Measurements from ENCODE around the gene TOMM6.
"Not testable (repeated sequence)": the region's sequence is repeated elsewhere in the genome, so short reads cannot be mapped to it uniquely, and the experiment has no call there.

TOMM6 gene

DNA sequence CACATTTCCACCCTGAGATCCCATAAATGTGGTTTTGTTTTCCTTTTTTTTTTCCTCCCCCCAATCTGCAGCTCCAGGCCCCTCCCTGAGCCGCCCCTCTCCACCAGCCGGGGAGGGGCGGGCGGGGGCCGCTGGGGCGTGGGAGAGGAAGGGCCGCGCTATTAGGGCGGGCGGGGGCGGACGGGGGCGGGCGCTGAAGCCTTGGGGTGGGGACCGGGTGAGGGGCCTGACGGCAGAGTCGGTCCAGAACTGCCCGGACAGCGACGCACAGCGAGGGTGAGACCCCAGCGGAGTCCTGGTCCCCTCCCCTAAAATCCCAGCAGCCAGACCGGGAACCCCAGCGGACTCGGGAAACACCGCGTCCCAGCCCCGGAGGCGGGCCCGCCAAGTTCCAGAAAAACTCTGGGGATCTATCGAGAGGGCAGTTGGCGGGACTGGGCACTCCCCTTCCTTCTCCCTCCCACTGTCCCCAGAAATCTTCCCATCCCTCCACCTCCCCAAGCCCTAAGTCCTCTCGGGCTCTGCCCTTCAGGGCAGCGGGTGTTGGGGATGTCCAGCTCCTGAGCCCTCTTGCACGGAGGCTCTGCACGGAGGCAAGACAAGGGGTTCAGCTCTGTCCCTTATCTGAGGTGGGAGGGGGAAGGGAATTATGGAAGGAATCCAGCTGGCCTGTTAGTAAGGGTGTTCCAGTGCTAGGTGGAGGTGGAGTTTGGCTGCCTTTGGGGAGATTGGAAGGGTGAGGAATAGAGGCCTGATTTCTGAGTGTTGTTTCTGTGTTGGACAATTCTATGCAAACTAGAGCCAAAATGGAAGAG, 6.7 kb upstream of the TOMM6 start, which contains the start of gene PRICKLE4:
Gene PRICKLE4 (plus strand): TSS at position 232 of the 815 bp plus-strand sequence. CDS start 2,692 bp downstream, outside the sequence.
- no peak for DNase-seq (ENCODE audit: low read depth, low spot score)
- H3K4me3 ChIP-seq (ENCODE audit: low read length) = peak within 1 kb of the TSS; percentile 75

DNA sequence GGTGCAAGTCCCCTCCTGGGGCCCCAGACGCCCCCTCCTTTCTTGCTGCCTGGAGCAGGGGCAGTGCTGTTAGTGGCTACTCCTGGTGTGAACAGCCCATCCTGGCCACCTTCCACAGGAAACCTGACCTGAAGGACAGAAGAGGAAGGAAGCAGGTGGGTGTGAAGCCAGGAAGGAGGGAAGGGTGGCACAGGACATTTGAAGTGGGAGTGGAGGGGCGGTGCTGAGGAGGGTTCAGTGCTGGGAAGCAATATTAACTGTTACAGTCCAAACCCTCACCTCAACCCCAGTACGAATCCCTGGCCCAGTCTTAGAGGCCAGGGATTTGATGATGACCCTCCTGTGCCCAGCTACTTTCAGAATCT, 6.1 kb upstream of the TOMM6 start:
- no peak overlapping the region for H3K4me3 ChIP-seq (ENCODE audit: low read length)
- no peak for DNase-seq (ENCODE audit: low read depth, low spot score)

DNA sequence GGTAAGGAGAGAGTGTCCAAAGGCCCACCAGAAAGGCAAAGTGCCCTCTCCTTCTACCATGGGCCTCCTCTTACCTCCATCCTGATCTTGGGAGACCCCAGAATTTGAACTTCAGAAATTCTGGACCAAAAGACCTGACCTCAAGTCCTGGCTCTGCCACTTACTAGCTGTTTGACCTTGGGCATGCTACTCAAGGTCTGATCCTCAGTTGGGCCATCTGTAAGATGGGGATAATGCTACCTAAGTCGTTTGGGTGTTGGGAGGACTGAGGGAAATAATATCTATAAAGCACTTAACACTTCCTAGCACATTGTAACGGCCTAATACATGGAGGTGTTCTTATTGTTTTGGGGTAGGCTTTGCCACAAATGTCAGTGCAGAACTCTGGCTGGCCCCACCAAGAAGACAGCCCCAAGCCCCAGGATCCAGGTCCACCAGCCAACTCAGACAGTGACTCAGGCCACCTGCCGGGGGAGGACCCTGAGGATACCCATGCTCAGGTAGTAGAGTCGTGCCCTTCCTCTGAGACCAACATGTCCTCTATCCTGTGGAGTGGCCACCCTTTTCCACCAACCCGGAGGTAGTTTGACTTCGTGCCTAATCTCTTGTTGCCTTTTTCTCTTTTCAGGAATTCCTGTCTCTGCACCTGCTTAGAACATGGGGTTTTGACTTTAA, 4.3 kb upstream of the TOMM6 start:
- no peak for DNase-seq (ENCODE audit: low read depth, low spot score)
- H3K4me3 ChIP-seq (ENCODE audit: low read length) = no peak overlapping the region

DNA sequence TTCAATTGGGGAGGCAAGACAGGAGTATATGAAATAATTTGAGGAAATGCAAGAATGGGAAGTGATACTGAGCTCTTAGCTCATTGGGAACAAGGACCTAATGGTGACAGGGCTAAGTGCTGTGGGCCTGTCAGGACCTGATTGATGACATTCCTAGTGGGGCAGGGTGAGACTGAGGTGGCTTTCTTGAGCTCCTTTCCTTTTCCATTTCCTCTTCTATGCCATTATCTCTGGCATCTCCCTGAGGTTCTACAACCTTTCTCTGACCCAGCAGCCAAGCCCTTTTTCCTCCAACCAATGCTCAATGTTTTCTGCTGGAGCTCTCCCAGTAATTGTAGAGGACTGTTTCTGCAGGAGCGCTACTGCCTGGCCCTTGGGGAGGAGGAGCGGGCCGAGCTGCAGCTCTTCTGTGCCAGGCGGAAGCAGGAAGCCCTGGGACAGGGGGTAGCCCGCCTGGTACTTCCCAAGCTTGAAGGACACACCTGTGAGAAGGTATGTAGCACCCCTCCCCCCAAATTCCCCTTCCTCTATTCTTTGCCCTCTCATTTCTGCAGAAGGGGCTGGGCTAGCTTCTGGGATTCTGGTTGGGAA, 2.8 kb upstream of the TOMM6 start:
- no peak overlapping the region for H3K4me3 ChIP-seq (ENCODE audit: low read length)
- no peak for DNase-seq (ENCODE audit: low read depth, low spot score)

DNA sequence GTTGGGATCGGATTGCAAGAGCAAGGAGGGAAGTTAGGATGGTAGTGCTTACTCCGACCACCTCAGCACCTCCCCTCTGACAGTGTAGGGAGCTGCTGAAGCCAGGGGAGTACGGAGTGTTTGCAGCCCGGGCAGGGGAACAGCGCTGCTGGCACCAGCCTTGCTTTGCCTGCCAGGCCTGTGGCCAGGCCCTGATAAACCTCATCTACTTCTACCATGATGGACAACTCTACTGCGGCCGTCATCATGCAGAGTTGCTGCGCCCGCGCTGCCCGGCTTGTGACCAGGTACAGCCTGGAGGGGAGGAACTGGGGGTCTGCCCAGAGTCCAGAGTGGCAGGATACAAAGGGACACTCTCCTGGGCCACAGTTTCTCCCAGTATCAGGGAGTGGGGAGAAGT, 2.2 kb upstream of the TOMM6 start:
- no peak for DNase-seq (ENCODE audit: low read depth, low spot score)
- no peak overlapping the region for H3K4me3 ChIP-seq (ENCODE audit: low read length)

DNA sequence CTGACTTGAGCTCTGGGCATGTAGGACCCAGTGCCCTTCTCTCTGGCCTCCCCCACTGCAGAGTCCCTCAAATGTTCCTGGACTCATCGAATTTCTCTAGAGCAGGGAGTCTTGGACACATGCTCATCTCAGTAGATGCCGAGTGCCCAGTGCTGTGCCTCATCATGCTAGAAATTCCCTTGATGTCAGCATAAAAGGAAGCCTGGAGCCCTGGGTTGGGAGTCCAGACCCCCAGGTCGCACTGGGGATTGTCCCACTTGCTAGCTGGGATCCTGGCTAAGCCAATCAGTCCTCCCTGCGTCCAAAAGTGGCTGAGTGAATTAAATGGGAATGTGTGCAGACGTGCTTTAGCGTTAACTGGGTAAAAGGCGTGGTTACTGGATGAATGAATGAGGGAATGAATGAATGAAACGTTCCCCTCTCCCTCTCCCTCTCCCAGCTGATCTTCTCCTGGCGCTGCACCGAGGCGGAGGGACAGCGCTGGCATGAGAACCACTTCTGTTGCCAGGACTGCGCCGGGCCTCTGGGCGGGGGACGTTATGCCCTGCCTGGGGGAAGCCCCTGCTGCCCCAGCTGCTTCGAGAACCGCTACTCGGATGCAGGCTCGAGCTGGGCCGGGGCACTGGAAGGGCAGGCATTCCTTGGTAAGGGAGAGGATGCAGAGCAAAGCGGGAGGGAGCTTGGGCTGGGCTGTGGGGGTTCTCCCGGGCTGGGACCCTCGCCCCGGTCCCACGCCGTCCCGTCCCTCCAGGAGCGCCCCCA, 1.6 kb upstream of the TOMM6 start:
- DNase-seq (ENCODE audit: low read depth, low spot score) = no peak

DNA sequence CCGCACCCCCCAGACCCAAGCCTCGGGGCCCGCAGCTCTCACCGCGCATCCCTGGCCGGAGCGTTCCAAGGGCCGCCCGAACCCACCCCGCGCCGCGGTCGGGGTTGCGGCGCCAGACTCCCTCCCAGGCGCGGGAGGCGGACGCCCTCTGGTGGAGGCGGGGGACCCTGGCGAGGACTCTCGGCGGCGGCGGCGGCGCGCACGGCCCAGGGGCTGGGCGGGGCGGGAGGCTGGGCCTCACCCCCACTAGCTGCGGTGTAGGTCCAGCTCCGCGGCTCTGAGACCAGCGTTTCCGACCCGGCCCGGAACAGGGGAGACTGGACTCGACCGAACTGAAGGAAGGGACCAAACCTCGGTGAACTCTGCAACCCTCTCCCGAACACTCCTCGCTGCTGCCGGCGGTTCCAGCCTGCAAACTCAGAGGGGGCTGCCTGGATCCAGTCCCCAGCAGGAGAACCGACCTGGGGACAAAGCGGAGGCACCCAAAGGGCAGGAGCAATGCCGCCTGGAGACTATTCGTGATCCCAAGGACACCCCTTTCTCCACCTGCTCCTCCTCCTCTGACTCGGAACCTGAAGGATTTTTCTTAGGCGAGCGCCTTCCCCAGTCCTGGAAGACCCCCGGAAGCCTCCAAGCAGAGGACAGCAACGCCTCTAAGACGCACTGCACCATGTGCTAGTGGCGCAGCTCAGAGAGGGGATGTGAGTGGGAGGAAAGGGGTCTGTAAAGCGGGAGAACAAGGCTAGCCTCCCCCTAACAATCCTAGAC, 859 bp upstream of the TOMM6 start:
- peak; percentile 39 for DNase-seq (ENCODE audit: low read depth, low spot score)
- peak overlapping the region; percentile 100 for H3K4me3 ChIP-seq (ENCODE audit: low read length)

More for the DNA sequence above, 1.6 kb upstream of the TOMM6 start:
- H3K4me3 ChIP-seq (ENCODE audit: low read length) = peak overlapping the region; percentile 100

DNA sequence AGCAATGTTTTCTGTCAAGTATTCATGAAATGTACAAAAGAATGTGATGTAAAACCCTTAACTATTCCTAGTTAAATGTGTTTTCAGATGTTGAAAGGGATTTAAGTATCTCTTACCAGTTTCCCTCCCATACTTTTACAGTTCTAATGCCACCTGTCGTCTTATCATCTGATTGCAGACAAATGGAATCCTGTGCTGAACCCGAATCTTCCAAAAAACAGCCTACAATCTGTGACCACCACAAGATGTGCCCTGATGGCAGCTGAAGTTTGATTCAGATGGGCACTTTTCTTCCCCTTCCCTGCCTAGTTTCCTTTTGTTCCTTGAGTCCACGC, 1.9 kb downstream of the TOMM6 start:
- no peak overlapping the region for H3K4me3 ChIP-seq (ENCODE audit: low read length)
- no peak for DNase-seq (ENCODE audit: low read depth, low spot score)

DNA sequence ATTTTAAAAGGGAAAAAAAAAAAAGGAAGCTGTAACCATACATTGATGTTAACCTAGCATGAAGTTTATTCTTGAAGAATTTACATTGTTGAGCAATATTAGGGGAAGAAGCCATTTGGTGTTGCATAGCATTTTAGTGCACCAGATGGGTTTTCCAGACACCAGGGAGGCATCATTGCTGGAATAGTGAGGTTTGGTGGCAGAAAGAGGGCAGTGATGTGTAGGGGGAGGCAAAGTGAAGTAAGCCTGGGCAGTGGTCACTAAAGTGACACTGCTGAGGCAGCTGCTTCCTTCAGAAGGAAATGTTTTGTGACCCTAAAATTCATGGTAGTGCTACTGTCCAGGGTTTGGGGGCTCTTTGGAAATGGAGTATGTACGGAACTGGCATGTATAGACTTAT, 2.6 kb downstream of the TOMM6 start:
- no peak for DNase-seq (ENCODE audit: low read depth, low spot score)
- no peak overlapping the region for H3K4me3 ChIP-seq (ENCODE audit: low read length)

DNA sequence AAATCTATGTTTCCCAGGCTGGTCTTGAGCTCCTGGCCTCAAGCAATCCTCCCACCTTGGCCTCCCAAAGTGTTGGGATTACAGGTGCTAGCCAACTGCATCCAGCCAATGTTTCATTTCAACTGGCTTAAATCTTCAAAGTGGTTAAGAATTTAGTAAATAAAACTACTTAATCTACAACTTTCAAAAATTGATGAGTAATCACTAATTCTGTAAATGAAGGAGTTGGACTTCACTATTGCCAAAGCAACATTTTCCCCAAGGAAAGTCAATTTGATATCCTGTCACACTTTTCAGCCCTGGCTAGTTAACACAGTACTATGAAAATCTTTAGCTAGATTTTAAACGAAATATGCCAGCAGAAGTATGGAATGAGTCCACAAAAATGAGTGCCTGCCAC, 3.8 kb downstream of the TOMM6 start:
- no peak overlapping the region for H3K4me3 ChIP-seq (ENCODE audit: low read length)
- DNase-seq (ENCODE audit: low read depth, low spot score) = no peak

DNA sequence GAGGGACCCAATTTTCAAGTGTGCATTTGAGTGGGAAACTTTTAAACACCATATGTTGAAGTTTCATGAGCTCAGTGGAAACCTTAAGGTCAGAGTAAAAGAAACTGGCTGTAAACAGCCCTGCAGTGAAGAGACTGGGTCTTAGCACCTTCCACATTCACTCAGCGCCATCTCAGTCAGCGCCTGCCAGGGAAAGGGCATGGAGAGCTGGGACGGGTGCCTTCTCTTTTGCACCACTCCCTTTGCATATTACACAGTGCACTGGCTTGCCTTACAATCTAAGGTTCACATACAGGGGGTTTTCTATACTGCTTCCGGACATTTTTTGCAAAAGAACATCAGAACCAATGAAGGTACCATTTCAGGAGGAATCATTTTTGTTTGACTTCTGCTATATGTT, 4.5 kb downstream of the TOMM6 start:
- no peak overlapping the region for H3K4me3 ChIP-seq (ENCODE audit: low read length)
- no peak for DNase-seq (ENCODE audit: low read depth, low spot score)

DNA sequence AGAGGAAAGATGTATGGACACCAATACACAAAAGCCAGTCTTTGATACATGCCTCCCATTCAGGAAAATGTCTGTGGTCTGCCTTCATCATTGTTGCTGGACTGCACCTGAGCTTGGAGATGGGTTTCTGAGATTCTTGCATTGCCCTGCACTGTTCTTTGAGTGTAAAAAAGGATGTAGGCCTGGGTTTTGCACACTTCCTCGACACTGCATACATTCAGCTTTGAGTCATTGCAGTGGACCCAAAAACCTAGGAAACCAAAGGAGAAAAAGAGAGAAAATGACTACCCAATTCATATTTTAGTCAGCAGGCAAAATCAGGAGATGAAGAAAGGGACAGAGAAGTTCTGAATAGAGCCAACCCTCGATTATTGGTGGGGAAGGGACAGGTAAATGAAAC, 9.0 kb downstream of the TOMM6 start:
- no peak overlapping the region for H3K4me3 ChIP-seq (ENCODE audit: low read length)
- no peak for DNase-seq (ENCODE audit: low read depth, low spot score)

DNA sequence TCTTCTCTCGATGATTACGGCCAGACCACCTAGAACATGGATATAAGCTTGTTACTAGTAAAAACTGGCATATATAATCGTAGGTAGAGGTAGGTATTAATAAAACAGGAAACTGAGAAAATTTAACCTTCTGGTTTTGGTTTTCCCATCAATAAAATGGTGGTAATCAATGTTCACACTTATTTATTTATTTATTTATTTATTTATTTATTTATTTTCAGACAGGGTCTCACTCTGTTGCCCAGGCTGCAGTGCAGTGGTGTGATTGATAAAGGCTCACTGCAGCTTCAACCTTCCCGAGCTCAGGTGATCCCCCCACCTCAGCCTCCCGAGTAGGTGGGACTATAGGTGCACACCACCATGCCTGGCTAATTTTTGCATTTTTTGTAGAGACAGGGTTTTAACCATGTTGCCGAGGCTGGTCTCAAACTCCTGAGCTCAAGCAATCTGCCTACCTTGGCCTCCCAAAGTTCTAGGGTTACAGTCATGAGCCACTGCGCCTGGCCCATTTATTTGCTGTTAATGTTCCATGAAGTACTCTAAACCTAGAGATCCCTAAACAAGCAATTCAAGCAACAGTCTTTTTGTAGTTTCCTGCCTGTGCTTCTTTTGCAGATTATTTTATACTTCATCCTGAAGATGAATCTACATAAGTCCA, 11.5 kb downstream of the TOMM6 start:
- no peak overlapping the region for H3K4me3 ChIP-seq (ENCODE audit: low read length)
- DNase-seq (ENCODE audit: low read depth, low spot score) = no peak

DNA sequence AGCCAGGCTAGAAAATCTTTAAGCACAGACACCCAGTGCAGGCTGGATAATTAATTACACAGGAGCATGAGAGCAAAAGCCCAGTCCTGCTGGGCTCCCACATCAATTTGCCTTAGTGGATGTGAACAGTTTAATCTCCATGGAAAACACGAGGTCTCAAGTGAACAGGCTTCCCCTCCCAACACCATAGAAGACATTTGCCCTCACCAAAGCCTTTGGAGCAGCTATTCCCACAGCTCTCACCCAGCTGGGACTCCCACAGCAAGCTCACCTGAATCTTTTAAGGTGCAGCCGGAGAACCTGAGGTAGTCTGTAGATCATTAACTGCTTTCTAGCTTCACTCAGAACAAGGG, 12.0 kb downstream of the TOMM6 start:
- DNase-seq (ENCODE audit: low read depth, low spot score) = no peak

DNA sequence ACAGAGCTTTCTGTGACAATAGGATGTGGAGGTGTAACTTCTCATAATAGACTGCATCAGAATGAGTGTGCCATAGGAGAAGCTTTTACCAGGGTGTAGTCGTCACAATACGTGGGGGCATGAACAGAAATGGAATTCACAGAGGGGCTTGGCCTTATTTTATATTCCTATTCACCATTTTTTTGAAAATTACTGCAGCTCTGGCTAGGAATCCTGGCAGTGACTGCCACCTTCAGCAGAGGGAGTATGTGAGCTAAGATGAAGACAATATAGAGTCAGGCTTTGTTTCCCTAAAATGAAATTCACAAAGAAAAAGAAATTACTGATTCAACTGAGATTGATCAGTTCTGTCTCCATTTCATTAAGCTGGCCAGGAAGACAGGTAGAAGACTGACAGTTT, 13.9 kb downstream of the TOMM6 start:
- DNase-seq (ENCODE audit: low read depth, low spot score) = no peak
- no peak overlapping the region for H3K4me3 ChIP-seq (ENCODE audit: low read length)

More for the DNA sequence above, 12.0 kb downstream of the TOMM6 start:
- H3K4me3 ChIP-seq (ENCODE audit: low read length) = no peak overlapping the region

DNA sequence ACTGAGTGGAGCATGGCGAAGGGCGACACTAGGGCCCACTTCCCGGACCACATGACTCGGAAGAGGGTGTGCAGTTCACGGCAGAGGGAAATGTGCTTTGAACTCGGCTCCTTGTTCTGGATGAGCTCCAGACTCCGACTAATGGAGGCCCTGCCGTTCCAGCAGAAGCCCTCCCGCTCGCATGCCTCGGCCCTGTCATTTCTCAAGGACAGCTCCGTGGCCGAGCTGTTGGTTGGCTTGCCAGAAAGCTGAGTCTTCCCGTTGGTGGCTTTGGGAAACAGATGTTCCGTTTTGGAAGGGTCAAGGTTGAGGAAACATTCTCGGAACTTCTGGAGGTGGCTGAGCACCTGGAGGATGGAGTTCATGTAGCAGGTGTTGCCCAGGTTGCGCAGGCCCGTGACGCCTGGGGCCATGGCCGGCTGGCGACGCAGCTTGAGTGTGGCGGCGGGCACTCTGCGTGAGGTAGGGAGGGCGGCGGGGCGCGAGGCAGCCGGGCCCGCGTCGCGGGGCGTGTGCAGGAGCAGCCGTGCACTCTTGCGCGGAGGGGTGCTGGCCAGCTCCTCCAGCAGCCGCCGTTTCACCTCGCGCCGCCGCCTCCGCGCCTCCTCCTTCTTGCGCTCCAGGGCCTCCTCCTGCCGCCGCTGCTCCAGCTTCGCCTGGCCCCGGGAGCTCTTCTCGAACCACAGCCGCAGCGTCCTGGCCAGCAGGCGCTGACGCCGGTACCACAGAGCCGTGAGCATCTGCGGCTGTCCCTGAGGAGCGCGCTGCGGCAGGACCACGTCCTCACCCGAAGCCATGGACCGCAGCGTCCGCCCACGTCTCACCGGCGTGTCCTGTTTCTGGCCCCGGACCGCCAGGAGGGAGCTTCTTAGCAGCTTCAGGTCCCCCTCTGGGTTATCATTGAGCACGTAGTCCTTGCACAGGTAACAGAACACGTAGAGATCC, 18.6 kb downstream of the TOMM6 start:
- no peak for DNase-seq (ENCODE audit: low read depth, low spot score)
- H3K4me3 ChIP-seq (ENCODE audit: low read length) = no peak overlapping the region

DNA sequence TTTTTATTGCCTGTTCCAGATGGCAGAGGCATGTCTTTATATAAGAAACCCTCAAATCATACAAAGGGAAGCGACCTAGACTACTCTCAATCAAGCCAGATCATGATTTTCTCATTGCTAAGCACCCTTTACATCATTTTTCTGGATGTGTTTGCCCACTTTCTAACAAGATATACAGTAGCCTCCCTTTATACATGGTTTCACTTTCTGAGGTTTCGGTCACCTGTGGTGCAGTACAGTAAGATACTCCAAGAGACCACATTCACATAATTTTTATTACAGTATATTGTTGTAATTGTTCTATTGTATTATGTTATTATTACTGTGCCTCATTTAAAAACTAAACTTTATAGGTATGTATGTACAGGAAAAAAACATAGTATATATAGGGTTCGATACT, 23.6 kb downstream of the TOMM6 start:
- DNase-seq (ENCODE audit: low read depth, low spot score) = no peak
- H3K4me3 ChIP-seq (ENCODE audit: low read length) = no peak overlapping the region

DNA sequence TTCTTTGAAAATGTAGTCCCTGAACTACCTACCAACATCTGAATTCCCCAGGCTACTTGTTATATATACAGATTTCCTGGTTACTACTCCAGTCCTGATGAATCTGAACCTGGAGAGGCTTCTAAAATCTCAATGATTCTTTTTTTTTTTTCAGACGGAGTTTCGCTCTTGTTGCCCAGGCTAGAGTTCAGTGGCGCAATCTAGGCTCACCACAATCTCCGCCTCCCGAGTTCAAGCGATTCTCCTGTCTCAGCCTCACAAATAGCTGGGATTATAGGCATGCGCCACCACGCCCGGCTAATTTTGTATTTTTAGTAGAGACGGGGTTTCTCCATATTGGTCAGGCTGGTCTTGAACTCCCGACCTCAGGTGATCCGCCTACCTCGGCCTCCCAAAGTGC, 24.5 kb downstream of the TOMM6 start:
- H3K4me3 ChIP-seq (ENCODE audit: low read length); DNase-seq (ENCODE audit: low read depth, low spot score): not testable (repeated sequence)
